ENCODE data around the gene RTN4RL2. TPM values are rescaled to one million over a fixed set of nuclear protein-coding genes. Genes with fewer than 3 reads are reported as not detected.
A peak's percentile ranks its signal among the peaks of the same experiment; 100 is the strongest.

Gene RTN4RL2
- total RNA-seq, 1 donor from 2014 or later: 4.8 TPM

- DNase-seq (no peak), ATAC-seq (no peak)
- no peak for TF ChIP-seq CTCF (IDR thresholded peaks at IDR 0.05)
Measured at GRCh38 chr11:57508341-57509170, 48.2 kb downstream of the RTN4RL2 start.

GRCh38 chr11:57511741-57512430 is 51.6 kb downstream of the RTN4RL2 start:
- no peak for DNase-seq

More at GRCh38 chr11:57508341-57509170, 48.2 kb downstream of the RTN4RL2 start:
- Histone ChIP-seq H3K4me1 (peaks cover 5% of the 10 kb centered on the region), H3K27ac (no peak overlapping the region), H3K27me3 (ENCODE audit: low read depth) (no peaks in the 10 kb centered on the region), H3K9me3 (no peaks in the 10 kb centered on the region), H3K36me3 (peaks cover 12% of the 10 kb centered on the region), H3K4me3 (no peak overlapping the region)
- intact Hi-C loops (cut with DNase I): no loop called here

GRCh38 chr11:57512646-57513451 is 52.5 kb downstream of the RTN4RL2 start:
- H3K27me3 ChIP-seq (ENCODE audit: low read depth): no peaks in the 10 kb centered on the region
- no peak overlapping the region for H3K27ac ChIP-seq
- TF ChIP-seq CTCF (IDR thresholded peaks at IDR 0.05): no peak
- H3K36me3 ChIP-seq: peaks cover 6% of the 10 kb centered on the region
- H3K4me3 ChIP-seq: no peak overlapping the region
- H3K9me3 ChIP-seq: no peaks in the 10 kb centered on the region
- peaks cover 17% of the 10 kb centered on the region for H3K4me1 ChIP-seq
- intact Hi-C loops (cut with DNase I): no loop called here
- DNase-seq: no peak
- ATAC-seq: no peak

More at GRCh38 chr11:57511741-57512430, 51.6 kb downstream of the RTN4RL2 start:
- no peak for ATAC-seq
- no peak for TF ChIP-seq CTCF (IDR thresholded peaks at IDR 0.05)
- Histone ChIP-seq H3K9me3 (no peaks in the 10 kb centered on the region), H3K36me3 (peaks cover 6% of the 10 kb centered on the region), H3K4me1 (peaks cover 17% of the 10 kb centered on the region), H3K27me3 (ENCODE audit: low read depth) (no peaks in the 10 kb centered on the region), H3K4me3 (no peak overlapping the region), H3K27ac (no peak overlapping the region)
- intact Hi-C loops (cut with DNase I): no loop called here

- H3K9me3 ChIP-seq: no peaks in the 10 kb centered on the region
- ATAC-seq (no peak), DNase-seq (no peak)
- H3K4me3 ChIP-seq: peak overlapping the region; percentile 97
- H3K4me1 ChIP-seq: peaks cover 17% of the 10 kb centered on the region
- no peaks in the 10 kb centered on the region for H3K27me3 ChIP-seq (ENCODE audit: low read depth)
- TF ChIP-seq CTCF (IDR thresholded peaks at IDR 0.05): no peak
- peaks cover 4% of the 10 kb centered on the region for H3K36me3 ChIP-seq
- no peak overlapping the region for H3K27ac ChIP-seq
- intact Hi-C loops (cut with DNase I): no loop called here
Measured at GRCh38 chr11:57513452-57513795, 53.1 kb downstream of the RTN4RL2 start.

- peak overlapping the region; percentile 97 for H3K4me3 ChIP-seq
- peak; percentile 74 to 75 for ATAC-seq
- H3K36me3 ChIP-seq: no peaks in the 10 kb centered on the region
- H3K27me3 ChIP-seq (ENCODE audit: low read depth): no peaks in the 10 kb centered on the region
- peak; percentile 63 for DNase-seq
- peaks cover 17% of the 10 kb centered on the region for H3K4me1 ChIP-seq
- intact Hi-C loops (cut with DNase I): no loop called here
- no peak for TF ChIP-seq CTCF (IDR thresholded peaks at IDR 0.05)
- no peaks in the 10 kb centered on the region for H3K9me3 ChIP-seq
- H3K27ac ChIP-seq: peak overlapping the region; percentile 68
Measured at GRCh38 chr11:57513911-57514537, 53.7 kb downstream of the RTN4RL2 start.
